ENCODE results near the gene CIP2A.

CIP2A gene

DNA sequence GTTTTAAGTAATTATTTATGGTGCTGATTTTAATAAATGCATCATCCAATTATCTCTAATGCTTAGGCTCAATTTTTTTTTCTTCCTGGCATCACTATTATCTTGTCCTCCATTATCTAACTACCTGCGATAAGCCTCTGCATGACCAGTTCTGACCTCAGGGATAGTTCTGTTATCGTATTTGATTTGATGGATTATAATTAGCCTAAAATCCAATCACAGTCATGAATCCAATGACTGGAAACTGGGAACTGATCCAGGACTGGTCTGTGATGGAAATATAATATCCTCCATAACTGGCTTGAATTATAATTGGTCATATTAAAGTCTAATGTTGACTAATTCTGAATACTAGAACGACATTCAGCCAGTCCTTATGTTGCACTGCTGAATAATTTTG, 80.0 kb downstream of the CIP2A start:
- no peak for DNase-seq

DNA sequence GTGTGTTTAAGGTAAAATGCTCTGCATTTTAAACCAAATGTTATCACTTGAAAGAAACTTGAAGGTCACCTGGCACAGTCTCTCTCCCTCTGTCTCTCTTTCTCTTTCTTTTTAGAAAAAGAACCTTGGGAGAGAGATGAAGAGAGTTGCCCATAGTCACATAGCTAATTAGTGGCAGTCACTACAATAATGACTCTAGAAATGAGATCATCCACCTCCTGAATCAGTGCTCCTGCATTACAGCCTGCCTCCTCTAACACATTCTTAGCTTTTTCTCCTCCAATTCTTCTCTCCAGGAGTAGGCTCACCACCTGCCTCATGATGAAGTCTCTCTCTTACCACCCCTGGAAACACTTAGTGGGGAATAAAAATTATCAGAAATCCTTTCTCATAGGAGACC, 81.3 kb downstream of the CIP2A start:
- DNase-seq: no peak

DNA sequence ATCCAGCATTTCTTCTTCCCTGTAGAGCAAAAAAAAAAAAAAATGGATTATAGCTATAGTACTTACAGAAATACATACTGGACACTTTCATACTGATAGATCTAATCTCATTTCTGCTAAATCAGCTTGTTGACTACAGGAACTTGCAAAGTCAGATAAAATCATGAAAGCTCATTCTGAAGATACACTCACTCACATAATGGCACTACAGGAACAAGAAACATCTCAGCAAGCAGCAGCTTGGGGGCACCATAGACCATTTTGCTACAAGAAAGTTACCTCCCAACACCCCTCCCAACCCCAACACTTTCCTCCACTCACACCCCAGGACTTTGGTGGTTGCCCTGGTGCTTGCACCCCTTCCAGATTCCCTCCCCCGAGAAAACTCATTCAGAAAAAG, 83.4 kb downstream of the CIP2A start:
- no peak for DNase-seq

DNA sequence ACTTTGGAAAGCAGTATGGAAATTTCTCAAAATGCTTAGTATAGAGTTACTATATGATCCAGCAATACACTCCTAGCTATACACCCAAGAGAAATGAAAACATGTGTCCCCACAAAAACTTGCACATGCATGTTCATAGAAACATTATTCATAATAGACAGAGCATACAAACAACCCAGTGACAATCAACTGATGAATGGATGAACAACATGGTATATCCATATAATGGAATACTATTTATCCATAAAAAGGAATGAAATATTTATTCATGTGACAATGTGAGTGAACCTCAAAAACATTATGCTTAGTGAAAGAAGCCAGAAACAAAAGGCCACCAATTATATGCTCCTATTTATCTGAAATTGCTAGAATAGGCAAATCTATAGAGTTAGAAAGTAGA, 85.5 kb downstream of the CIP2A start:
- DNase-seq: no peak

DNA sequence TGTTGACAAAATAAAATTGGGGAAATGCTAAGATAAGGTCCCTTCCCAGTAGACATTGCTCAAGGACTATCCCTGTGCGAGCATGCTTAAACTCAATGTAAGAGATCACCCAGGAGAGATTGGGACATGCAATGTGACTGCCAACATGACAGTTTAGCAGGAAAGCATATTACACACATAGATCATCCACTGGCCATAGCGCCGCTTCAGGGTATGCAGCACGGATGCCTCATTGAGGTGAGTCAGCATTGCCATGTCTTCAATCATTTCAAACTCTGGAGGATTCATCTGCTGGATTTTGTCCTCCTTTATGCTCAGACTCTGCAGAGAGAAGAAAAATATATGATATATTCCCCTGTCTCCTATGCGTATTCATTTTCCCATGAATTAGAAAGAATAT, 87.7 kb downstream of the CIP2A start:
- no peak for DNase-seq

DNA sequence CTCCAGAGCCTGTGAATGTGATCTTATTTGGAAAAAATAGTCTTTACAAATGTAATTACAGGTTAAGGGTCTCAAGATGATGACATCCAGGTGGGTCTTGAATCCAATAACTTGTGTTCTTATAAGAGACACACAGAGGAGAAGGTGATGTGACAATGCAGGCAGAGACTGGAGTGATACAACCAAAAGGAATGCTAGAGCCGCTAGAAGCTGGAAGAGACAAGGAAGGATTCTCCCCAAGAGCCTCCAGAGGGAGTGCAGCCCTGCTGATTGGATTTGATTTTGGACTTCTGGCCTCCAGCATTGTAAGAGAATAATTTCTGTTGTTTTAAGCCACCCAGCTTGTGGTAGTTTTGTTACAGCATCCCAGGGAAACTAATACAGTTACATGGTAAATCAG, 88.5 kb downstream of the CIP2A start:
- no peak for DNase-seq
